Endothelial cell of umbilical vein (primary cell): ENCODE data around the gene PGBD2. TPM values are rescaled to one million over a fixed set of nuclear protein-coding genes. Genes with fewer than 3 reads are reported as not detected.

Experiments
- BruUV-seq: library from RNA; stranded (reverse); fragments of 400-500 nt; replicated peaks from 2 replicates; lab custom pipeline; 2021; lab: Mats Ljungman, UMichigan
- CTCF ChIA-PET: fragments of 300-600, 350-600 bp; sonication (Branson Sonifier 250); formaldehyde crosslinking; loops from one replicate; lab custom pipeline; 2021; ENCODE audit warnings: antibody characterized with exemption, inconsistent platforms; lab: Charles Lee
- POLR2A ChIA-PET: fragments of 300-600, 350-600 bp; sonication (Branson Sonifier 250); formaldehyde crosslinking; loops from one replicate; lab custom pipeline; 2021; ENCODE audit warnings: antibody characterized with exemption, inconsistent platforms; lab: Charles Lee
- DNase-seq: peaks from one replicate; pipeline ENCODE4 v3.0.0-alpha.2; 2011; ENCODE audit warnings: low read depth, low spot score
- FAIRE-seq: peaks from 2 replicates; lab custom pipeline; 2011; peaks lifted over from hg19 to GRCh38; lab: Jason Lieb, UNC
- H2AFZ ChIP-seq: 2 replicates; pipeline ENCODE4 v1.6.0; 2012; ENCODE audit warnings: low read depth, low read length, control low read depth, inconsistent platforms
- H3K27ac ChIP-seq: 2 replicates; pipeline ENCODE4 v1.5.1; 2011; ENCODE audit warnings: low read depth, mild to moderate bottlenecking, control low read depth, low read length, moderate library complexity; ENCODE audit not compliant: insufficient read depth
- H3K27me3 ChIP-seq, 2 experiments: 2 replicates each; pipeline versions ENCODE4 v1.6.0 to v1.6.1; 2011; ENCODE audit warnings: low read length in 2 of 2, mixed read lengths in 1 of 2; ENCODE audit not compliant: control insufficient read depth in 2 of 2, insufficient read depth in 2 of 2
- H3K36me3 ChIP-seq, 2 experiments: 2 replicates in 1 of 2; 3 replicates in 1 of 2; pipeline ENCODE4 v1.5.1; 2011; ENCODE audit warnings: low read length in 2 of 2, mild to moderate bottlenecking in 1 of 2, moderate library complexity in 1 of 2; ENCODE audit not compliant: control insufficient read depth in 2 of 2, insufficient read depth in 2 of 2; ENCODE audit errors: extremely low read depth in 1 of 2
- H3K4me1 ChIP-seq: 3 replicates; pipeline ENCODE4 v1.5.1; 2011; ENCODE audit warnings: mild to moderate bottlenecking, low read length; ENCODE audit not compliant: control insufficient read depth, insufficient read depth; ENCODE audit errors: extremely low read depth
- H3K4me2 ChIP-seq: 2 replicates; pipeline ENCODE4 v1.6.1; 2011; ENCODE audit warnings: low read length, control low read depth, mixed read lengths; ENCODE audit not compliant: insufficient read depth
- H3K4me3 ChIP-seq, 3 experiments: fragments of 200-600 bp in 1 of 3; sonication (generic), shearing (Covaris generic) in 1 of 3; replicated peaks in 1 of 3; 2 replicates each; pipeline ENCODE4 v1.5.1; 2011 to 2016; ENCODE audit warnings: control low read depth in 3 of 3, low read length in 3 of 3, mild to moderate bottlenecking in 2 of 3, inconsistent platforms in 1 of 3, low read depth in 1 of 3, moderate library complexity in 1 of 3; ENCODE audit not compliant: insufficient read depth in 1 of 3
- H3K79me2 ChIP-seq: 2 replicates; pipeline ENCODE4 v1.6.0; 2012; ENCODE audit warnings: low read length, inconsistent platforms; ENCODE audit not compliant: control insufficient read depth, insufficient read depth
- H3K9ac ChIP-seq: replicated peaks from 2 replicates; pipeline ENCODE3; 2011; ENCODE audit warnings: low read length, control low read depth; ENCODE audit not compliant: insufficient read depth; ENCODE audit errors: extremely low read depth
- H3K9me1 ChIP-seq: replicated peaks from 3 replicates; pipeline ENCODE4 v1.6.0; 2011; ENCODE audit warnings: mild to moderate bottlenecking, low read length; ENCODE audit not compliant: control insufficient read depth, insufficient read depth; ENCODE audit errors: extremely low read depth
- H3K9me3 ChIP-seq: replicated peaks from 2 replicates; pipeline ENCODE4 v1.5.1; 2012; ENCODE audit warnings: low read length, inconsistent platforms; ENCODE audit not compliant: control insufficient read depth, insufficient read depth
- H4K20me1 ChIP-seq: replicated peaks from 2 replicates; pipeline ENCODE3; 2011; ENCODE audit warnings: mild to moderate bottlenecking, low read length; ENCODE audit not compliant: control insufficient read depth, insufficient read depth; ENCODE audit errors: extremely low read depth
- EZH2 ChIP-seq: IDR thresholded peaks from 2 replicates; pipeline ENCODE4 v1.6.1; 2012; ENCODE audit warnings: borderline replicate concordance, low read depth, mild to moderate bottlenecking, moderate library complexity, low read length, inconsistent platforms; ENCODE audit not compliant: severe bottlenecking
- FOS ChIP-seq: IDR thresholded peaks from 2 replicates; pipeline ENCODE4 v1.6.1; 2011; ENCODE audit warnings: mild to moderate bottlenecking, low read length, moderate library complexity, borderline replicate concordance; ENCODE audit not compliant: insufficient read depth
- GATA2 ChIP-seq: IDR thresholded peaks from 2 replicates; pipeline ENCODE4 v1.7.0; 2011; ENCODE audit warnings: low read depth, mild to moderate bottlenecking, moderate library complexity, mixed read lengths, low read length; ENCODE audit not compliant: insufficient read length, insufficient read depth
- JUN ChIP-seq: IDR thresholded peaks from 2 replicates; pipeline ENCODE4 v1.6.1; 2011; ENCODE audit warnings: borderline replicate concordance, low read depth; ENCODE audit not compliant: insufficient read length, insufficient read depth
- MAX ChIP-seq: IDR thresholded peaks from 2 replicates; pipeline ENCODE4 v1.6.1; 2011; ENCODE audit not compliant: insufficient read depth, insufficient read length
- MYC ChIP-seq: IDR thresholded peaks from one replicate; pipeline ENCODE4 v1.6.1; 2011; ENCODE audit warnings: mild to moderate bottlenecking, low read depth, low read length
- POLR2A ChIP-seq: IDR thresholded peaks from 2 replicates; pipeline ENCODE4 v1.6.1; 2012; ENCODE audit warnings: low read depth, mild to moderate bottlenecking, control low read depth, low read length
- POLR2AphosphoS5 ChIP-seq: IDR thresholded peaks from 2 replicates; pipeline ENCODE4 v1.6.1; 2012; ENCODE audit warnings: low read depth, mild to moderate bottlenecking, control low read depth, low read length, moderate library complexity; ENCODE audit not compliant: insufficient read depth
- dilution Hi-C: fragments of 300-500 bp; cut with MboI; formaldehyde crosslinking; loops from one replicate; pipeline ENCODE4 v1.15.0; 2019; ENCODE audit warnings: low sequenced_read_pairs; ENCODE audit not compliant: extremely low pct_ligation_motif_present
- intact Hi-C: fragments of 100-400 bp; cut with micrococcal nuclease; formaldehyde crosslinking; loops from one replicate; pipeline ENCODE4 v1.10.0; 2022
- polyA plus RNA-seq, 4 experiments: library from polyadenylated mRNA; depleted of rRNA in 3 of 4; stranded (reverse) in 3 of 4; unstranded in 1 of 4; fragments of >200 nt; gene quantifications; 2 replicates each; pipeline versions ENCODE4 v1.2.1 to v1.2.3, GENCODE V29; 2011 to 2012; ENCODE audit warnings: missing spikeins in 1 of 4
- total RNA-seq: library from RNA; stranded (reverse); gene quantifications from 2 replicates; pipeline ENCODE4 v1.2.3, GENCODE V29; 2021
- TF ChIP-seq, protein P1 (sequence below), 2 donors: IDR thresholded peaks; 1 replicate in 1 of 2; 2 replicates in 1 of 2; pipeline ENCODE4 v1.5.1; 2011; ENCODE audit warnings: low read length in 2 of 2, mild to moderate bottlenecking in 2 of 2, moderate library complexity in 2 of 2, control low read depth in 1 of 2, inconsistent platforms in 1 of 2, low read depth in 1 of 2; ENCODE audit not compliant: insufficient read depth in 1 of 2; ENCODE audit errors: extremely low read depth in 1 of 2

PGBD2 gene
- total and polyA plus RNA-seq, 2 donors (not counting 3 experiments of a cell fraction or from before 2014, with no cell fraction given), result 5.2 to 6.1 TPM

DNA sequence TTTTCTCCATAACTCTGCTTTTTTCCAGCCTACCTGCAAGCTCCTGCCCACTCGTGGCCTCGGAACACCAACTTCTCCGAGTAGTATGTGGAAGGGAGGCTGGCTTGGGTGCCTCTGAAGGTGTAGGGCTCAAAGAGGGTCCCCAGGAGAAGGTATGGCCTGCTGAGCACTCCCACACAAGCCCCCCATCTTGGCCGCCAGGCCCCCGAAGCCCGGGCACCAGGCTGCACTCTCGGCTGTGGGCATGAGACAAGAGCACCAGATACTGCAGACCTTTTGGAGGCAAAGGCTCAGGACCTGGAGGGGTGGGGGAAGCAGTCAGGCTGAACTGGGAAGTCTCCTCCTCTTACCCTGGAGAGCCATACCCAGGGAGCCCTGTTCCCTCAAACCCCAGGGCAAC is 48.8 kb upstream of the PGBD2 start:
- Histone ChIP-seq H3K9ac (no peak overlapping the region), H3K79me2 (peaks cover 10% of the 10 kb centered on the region), H2AFZ (no peak overlapping the region), H3K4me3 (no peak overlapping the region), H3K36me3 (peaks cover 0 to 5% of the 10 kb centered on the region in 2 experiments), H3K4me1 (peaks cover 18% of the 10 kb centered on the region), H3K27ac (no peak overlapping the region), H3K4me2 (peak overlapping the region; percentile 82), H3K9me1 (no peaks in the 10 kb centered on the region), H3K9me3 (no peaks in the 10 kb centered on the region), H3K27me3 (peaks cover under 1 to 2% of the 10 kb centered on the region in 2 experiments), H4K20me1 (no peaks in the 10 kb centered on the region)
- intact Hi-C loops, result no loop called here
- TF ChIP-seq POLR2A (no peak), JUN (no peak), GATA2 (no peak), FOS (no peak), MAX (no peak), MYC (no peak), EZH2 (no peak), POLR2AphosphoS5 (no peak)
- TF ChIP-seq, protein P1, sequence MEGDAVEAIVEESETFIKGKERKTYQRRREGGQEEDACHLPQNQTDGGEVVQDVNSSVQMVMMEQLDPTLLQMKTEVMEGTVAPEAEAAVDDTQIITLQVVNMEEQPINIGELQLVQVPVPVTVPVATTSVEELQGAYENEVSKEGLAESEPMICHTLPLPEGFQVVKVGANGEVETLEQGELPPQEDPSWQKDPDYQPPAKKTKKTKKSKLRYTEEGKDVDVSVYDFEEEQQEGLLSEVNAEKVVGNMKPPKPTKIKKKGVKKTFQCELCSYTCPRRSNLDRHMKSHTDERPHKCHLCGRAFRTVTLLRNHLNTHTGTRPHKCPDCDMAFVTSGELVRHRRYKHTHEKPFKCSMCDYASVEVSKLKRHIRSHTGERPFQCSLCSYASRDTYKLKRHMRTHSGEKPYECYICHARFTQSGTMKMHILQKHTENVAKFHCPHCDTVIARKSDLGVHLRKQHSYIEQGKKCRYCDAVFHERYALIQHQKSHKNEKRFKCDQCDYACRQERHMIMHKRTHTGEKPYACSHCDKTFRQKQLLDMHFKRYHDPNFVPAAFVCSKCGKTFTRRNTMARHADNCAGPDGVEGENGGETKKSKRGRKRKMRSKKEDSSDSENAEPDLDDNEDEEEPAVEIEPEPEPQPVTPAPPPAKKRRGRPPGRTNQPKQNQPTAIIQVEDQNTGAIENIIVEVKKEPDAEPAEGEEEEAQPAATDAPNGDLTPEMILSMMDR (IDR thresholded peaks at IDR 0.05; ENCODE audit: extremely low read depth in 1 of 2, insufficient read depth in 1 of 2, low read depth in 1 of 2, low read length in 2 of 2), result no peak
- ChIA-PET CTCF (no interaction called here), POLR2A (no interaction called here)
- FAIRE-seq (no peak), DNase-seq (no peak)
- dilution Hi-C loops, result no loop called here
- no TSS peak for BruUV-seq
